Kidney tubule cell (primary cell): ENCODE results near the gene DHX32.

ENCODE experiments used
- DNase-seq: peaks from one replicate; pipeline ENCODE4 v3.0.0-alpha.2; 2018; ENCODE audit warnings: low spot score

Gene DHX32

GRCh38 chr10:125811251-125811650 is 69.8 kb downstream of the DHX32 start:
- DNase-seq = no peak

- DNase-seq = no peak
These were observed 73.0 kb downstream of the DHX32 start for GRCh38 chr10:125808047-125808446.

DNA sequence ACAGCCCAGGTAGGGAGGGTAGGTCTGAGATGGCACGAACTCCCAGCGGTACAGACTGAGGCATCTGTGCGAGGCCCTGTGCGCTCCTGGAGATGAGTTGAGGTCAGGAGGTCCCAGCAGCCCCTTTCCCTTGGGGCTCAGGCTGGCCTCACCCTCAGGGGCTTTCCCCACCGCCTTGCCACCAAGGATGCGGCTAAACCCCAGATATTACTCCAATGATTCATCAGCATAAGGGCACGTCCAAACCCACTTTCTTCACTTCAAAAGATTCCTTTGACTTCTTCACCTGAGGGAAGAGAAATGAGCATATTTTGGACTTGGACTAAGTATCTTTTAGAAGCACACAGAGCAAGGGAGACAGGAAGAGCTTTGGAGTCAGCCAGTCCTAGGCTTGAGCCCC is 78.4 kb downstream of the DHX32 start:
- peak; percentile 57 for DNase-seq

DNA sequence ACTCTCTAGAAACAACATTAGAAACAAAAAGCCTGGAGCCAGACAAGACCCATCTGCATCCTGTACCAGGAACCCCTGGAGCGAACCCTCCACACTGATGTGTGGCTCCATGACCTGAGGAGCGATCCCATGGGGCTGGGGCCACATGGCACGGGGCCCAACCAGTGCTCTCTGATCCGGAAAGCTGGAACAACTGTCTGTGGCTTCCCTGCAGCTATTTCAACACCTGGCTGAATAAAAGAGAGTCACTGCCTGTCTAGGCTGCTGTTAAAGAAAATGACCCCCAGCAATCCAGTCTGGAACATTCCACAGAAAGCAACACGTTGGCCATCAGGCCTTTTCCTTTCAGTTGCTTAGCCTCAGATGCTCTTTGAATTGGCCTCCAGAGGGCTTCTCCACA is 79.0 kb downstream of the DHX32 start:
- DNase-seq = peak; percentile 76

DNA sequence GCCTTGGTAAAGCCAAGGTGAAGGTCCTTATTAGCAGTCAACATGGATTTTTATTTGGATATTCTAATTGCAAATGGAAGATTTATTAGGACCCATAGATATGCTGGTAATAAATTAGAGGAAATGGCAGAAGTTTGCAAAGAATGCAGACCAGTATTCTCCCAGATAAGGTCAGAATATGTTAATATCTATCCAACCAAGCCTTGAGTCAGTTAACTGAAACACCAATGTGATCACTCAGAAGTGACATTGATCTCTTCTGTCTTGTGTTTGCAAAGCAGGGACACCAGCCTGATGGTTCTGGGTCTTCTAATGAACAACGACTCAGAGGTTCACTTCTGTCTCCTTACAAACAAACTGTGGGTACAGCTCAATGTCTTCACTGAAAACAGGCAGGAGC is 79.5 kb downstream of the DHX32 start:
- DNase-seq = peak; percentile 15

DNA sequence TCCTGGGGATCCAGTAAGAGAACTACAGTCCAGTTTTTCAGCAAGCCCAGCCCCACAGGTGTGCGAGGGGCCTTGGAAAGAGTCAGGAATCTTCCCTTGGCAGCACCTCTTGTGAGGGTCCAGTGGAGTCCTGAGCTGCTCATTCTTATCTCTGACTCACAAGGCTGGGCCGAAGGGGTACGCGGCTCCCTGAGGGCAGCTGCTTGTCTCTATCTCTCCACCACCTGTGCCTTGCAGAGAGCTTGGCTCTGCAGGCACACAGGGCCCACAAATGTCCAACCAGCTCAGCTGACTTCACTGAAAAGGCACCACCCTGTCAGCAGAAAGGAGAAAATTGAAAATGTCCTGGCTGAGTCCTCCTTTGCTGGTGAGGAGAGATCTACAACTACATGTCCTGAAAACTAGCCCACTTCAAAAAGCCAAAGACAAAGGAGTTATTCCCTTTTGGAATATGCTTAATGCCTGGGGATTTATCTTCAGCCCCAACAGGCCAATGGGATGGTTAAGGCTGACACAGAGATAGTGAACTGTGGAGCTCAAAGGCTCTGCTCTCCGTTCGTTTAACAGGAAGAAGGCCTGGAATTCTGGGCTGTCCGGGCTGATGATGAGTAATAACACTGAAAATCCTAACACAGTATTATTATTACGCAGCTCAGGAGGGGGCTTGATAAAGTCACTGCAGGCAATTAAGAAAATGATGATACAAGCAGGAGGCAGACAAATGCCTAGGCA is 81.5 kb downstream of the DHX32 start:
- DNase-seq = no peak

DNA sequence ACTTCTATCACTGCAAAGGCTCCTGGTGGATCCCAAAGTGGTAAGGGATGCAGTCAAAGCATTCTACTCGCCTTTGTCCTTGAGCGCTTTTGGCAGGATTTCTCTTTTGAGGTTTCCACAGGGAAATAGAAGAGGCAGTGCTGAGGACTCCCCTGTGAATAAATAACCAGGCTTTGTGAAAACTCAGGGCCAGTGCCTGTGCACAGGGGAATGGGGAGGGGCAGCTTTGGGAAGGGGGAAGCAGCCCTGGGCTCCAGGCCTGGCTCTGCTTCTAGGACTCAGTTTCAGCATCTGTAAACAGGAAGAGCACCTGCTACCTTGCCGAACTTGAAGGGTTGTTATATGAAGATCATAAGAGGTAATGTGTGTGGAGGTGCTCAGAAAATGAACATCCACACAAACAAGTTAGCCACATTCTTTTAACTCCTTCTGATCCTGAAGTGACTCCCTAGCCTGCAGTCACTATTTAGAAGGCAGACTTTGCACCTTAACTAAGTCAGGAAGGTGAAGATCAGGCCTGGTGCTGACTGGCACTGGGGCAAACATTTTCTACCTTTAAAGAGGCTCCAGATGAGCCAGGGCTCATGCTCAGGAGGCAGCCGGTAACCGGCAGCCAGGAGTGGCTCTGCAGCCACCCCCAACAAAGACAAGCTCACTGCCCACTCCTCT is 83.0 kb downstream of the DHX32 start:
- DNase-seq = peak; percentile 45

DNA sequence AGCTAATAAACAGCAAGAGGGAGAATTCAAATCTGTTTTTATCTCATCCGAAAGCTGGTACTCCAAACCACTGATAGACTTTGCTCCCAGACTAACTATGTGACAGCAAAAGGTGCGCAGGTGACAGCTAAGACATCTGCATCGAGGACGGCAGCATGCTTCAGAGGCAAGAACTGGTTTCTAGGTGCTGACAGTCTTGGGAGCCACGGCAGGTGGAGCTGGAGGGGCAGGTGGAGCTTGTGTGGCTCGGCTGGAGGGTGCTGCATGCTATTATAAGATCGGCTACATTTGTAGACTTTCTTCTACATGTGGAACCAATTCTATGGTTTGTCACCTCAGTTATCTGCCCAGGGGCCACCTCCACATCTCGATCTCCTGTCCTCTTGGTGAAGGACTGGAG is 83.7 kb downstream of the DHX32 start:
- no peak for DNase-seq

- no peak for DNase-seq
These were observed 85.4 kb downstream of the DHX32 start for GRCh38 chr10:125795637-125796190.

DNA sequence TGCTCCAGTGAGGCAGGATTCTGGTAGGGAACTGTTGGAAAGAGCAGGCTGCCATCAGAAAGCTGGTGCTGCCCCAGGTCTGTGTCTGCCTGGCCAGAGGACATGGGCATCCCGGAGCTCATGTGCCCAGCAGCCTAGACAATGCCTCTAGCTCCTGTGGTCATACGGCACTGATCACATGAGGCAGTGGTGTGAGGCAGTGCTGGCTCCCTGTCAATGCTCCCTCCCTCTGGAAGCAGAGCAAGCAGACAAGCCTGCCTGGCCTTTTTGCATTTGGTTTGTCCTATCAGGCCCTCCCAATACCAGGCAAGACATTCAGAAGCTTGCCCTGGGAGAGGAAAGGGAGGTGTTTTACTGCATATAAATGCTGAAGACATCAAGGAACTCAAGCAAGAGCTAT is 86.0 kb downstream of the DHX32 start:
- DNase-seq = no peak

GRCh38 chr10:125792342-125793300 is 88.5 kb downstream of the DHX32 start:
- DNase-seq = no peak

DNA sequence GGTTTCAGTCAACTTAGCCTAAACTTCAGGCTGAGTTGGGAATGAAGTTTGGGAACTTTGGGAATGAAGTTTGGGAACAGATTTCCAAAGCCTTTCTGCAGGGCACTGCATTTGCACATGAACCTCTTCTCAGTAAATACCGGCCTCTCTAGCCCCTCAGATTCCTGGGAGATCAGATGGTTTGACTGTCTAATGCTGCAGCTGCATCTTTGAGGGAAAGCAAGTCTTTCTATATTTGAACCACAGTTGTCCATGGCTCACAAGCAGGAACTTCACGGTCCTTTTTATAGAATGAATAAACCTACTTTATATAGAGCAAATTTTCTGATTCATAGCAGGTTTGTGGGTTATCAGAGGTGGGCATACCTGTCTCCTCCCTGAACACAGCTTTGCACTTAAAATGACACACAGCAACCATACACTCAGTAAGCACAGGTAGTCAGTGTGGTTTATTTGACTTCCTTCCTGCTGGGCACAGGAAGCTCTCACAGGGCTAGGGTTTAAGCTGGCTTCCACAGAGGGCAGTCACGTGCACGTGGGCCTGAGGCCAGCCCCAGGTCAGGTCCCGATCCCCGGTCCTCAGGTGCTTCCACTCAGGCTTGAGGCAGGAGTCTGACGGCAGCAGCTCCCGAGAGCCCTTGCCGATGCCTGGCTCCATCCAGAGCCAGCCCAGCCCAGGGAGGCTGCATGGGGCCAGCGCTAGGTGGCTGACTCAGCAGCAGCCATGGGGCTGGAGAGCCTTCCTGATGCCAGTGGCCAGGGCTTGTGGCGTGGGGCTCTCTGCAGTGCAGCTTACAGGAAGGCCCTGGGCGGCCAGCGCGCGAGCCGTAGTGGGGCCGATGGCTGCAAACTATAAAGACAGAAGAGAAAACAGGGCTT is 92.7 kb downstream of the DHX32 start:
- DNase-seq = peak; percentile 32
